B cell (primary cell): Measurements from ENCODE around the gene PTCD1.
"Not testable (repeated sequence)": the region's sequence is repeated elsewhere in the genome, so short reads cannot be mapped to it uniquely, and the experiment has no call there.

Experiments
- CTCF ChIP-seq: fragments of 200-600 bp; IDR thresholded peaks from one replicate; pipeline ENCODE4 v1.8.0; 2022; ENCODE audit warnings: antibody characterized with exemption, mild to moderate bottlenecking
- EZH2 ChIP-seq: IDR thresholded peaks from 2 replicates; pipeline ENCODE4 v1.6.1; 2012; ENCODE audit warnings: borderline replicate concordance, low read depth, mild to moderate bottlenecking, moderate library complexity, low read length; ENCODE audit not compliant: insufficient read depth, poor library complexity, severe bottlenecking

GRCh38 chr7:99431756-99432540, 6.7 kb downstream of the PTCD1 start:
- not testable (repeated sequence) for TF ChIP-seq CTCF, EZH2
